ENCODE measurements around the gene EXOSC5. TPM values are rescaled to one million over a fixed set of nuclear protein-coding genes. Genes with fewer than 3 reads are reported as not detected.
A peak's percentile ranks its signal among the peaks of the same experiment; 100 is the strongest.

The EXOSC5 gene
- total and polyA plus RNA-seq, 2 of the 13 experiments (the other 11 are each of a cell fraction or from before 2014, with no cell fraction given) = 24.1 to 26.5 TPM

GRCh38 chr19:41439441-41440222 lies 42.5 kb upstream of the EXOSC5 start, which contains the start of gene DMAC2 (continued):
- TF ChIP-seq ZGPAT (CRISPR knock-in tag; IDR thresholded peaks at IDR 0.05) (peak; percentile 94), MXI1 (IDR thresholded peaks at IDR 0.05; ENCODE audit: borderline replicate concordance, low read depth, low read length) (peak; percentile 28; the same call in 1 of the 3 replicates), CHD2 (IDR thresholded peaks at IDR 0.05; ENCODE audit: low read depth, low read length) (no peak), CBX5 (CRISPR knock-in tag; IDR thresholded peaks at IDR 0.05; ENCODE audit: borderline replicate concordance) (no peak; the same call in 1 of the 2 replicates), NR1H2 (CRISPR knock-in tag; IDR thresholded peaks at IDR 0.05; ENCODE audit: borderline replicate concordance, low read depth) (no peak), ZNF296 (CRISPR knock-in tag; conservative IDR thresholded peaks at IDR 0.05) (no peak), ATF5 (CRISPR knock-in tag; IDR thresholded peaks at IDR 0.05; ENCODE audit: low read depth) (no peak), KAT7 (CRISPR knock-in tag; IDR thresholded peaks at IDR 0.05; ENCODE audit: borderline replicate concordance) (no peak), KDM6A (CRISPR knock-in tag; IDR thresholded peaks at IDR 0.05; ENCODE audit: low read depth) (no peak), NCOA5 (CRISPR knock-in tag; IDR thresholded peaks at IDR 0.05) (no peak), HNRNPH1 (optimal IDR thresholded peaks at IDR 0.05; ENCODE audit: low read depth, low read length) (no peak), ZNF451 (CRISPR knock-in tag; IDR thresholded peaks at IDR 0.05) (peak; percentile 62; the same call in 1 of the 2 replicates), NR2F1 (CRISPR knock-in tag; IDR thresholded peaks at IDR 0.05) (no peak), TFDP2 (CRISPR knock-in tag; IDR thresholded peaks at IDR 0.05) (peak; percentile 63), TBX2 (CRISPR knock-in tag; IDR thresholded peaks at IDR 0.05; ENCODE audit: borderline replicate concordance) (peak; percentile 66), ZNF264 (CRISPR knock-in tag; IDR thresholded peaks at IDR 0.05) (no peak), MTF1 (CRISPR knock-in tag; IDR thresholded peaks at IDR 0.05) (no peak), ZFP62 (CRISPR knock-in tag; IDR thresholded peaks at IDR 0.05) (no peak), ZNF280B (CRISPR knock-in tag; IDR thresholded peaks at IDR 0.05; ENCODE audit: borderline replicate concordance) (no peak), ZNF7 (CRISPR knock-in tag; IDR thresholded peaks at IDR 0.05) (no peak), POLR2AphosphoS5 (IDR thresholded peaks at IDR 0.05; ENCODE audit: low read depth, low read length) (peak; percentile 93), NCOA1 (CRISPR knock-in tag; IDR thresholded peaks at IDR 0.05) (no peak), SCMH1 (CRISPR knock-in tag; IDR thresholded peaks at IDR 0.05; ENCODE audit: borderline replicate concordance) (no peak), MATR3 (CRISPR knock-in tag; IDR thresholded peaks at IDR 0.05) (no peak), ZSCAN21 (CRISPR knock-in tag; IDR thresholded peaks at IDR 0.05; ENCODE audit: borderline replicate concordance) (0 out of 2 replicates have a peak, but pooled peaks have one; percentile 42), ZNF788 (CRISPR knock-in tag; IDR thresholded peaks at IDR 0.05; ENCODE audit: borderline replicate concordance) (peak; percentile 30; the same call in 1 of the 2 replicates), SIX1 (CRISPR knock-in tag; IDR thresholded peaks at IDR 0.05; ENCODE audit: borderline replicate concordance) (no peak)
